Smooth muscle cell (in vitro differentiated cells): Measurements from ENCODE around the gene CFAP221. TPM values are rescaled to one million over a fixed set of nuclear protein-coding genes. Genes with fewer than 3 reads are reported as not detected.

Source experiments
- DNase-seq: peaks from one replicate; lab custom pipeline; 2025; ENCODE audit not compliant: unreplicated experiment; lab: John Stamatoyannopoulos, UW
- H2AFZ ChIP-seq: fragments of 200-600 bp; sonication (generic); 2 replicates; pipeline ENCODE4 v1.6.0; 2016; ENCODE audit warnings: antibody characterized with exemption, low read depth, mild to moderate bottlenecking
- H3F3A ChIP-seq: fragments of 200-600 bp; sonication (generic); 2 replicates; pipeline ENCODE4 v1.6.0; 2017; ENCODE audit warnings: antibody characterized with exemption, low read depth
- H3K27ac ChIP-seq: fragments of 200-600 bp; sonication (generic); 2 replicates; pipeline ENCODE4 v1.5.1; 2016; ENCODE audit warnings: low read depth, mild to moderate bottlenecking
- H3K27me3 ChIP-seq: fragments of 200-600 bp; sonication (generic); 2 replicates; pipeline ENCODE4 v1.6.1; 2016; ENCODE audit warnings: low read depth, mild to moderate bottlenecking
- H3K36me3 ChIP-seq: fragments of 200-600 bp; sonication (generic); 2 replicates; pipeline ENCODE4 v1.5.1; 2016; ENCODE audit warnings: low read depth
- H3K4me1 ChIP-seq: fragments of 200-600 bp; sonication (generic); 2 replicates; pipeline ENCODE4 v1.5.1; 2016; ENCODE audit warnings: low read depth
- H3K4me2 ChIP-seq: fragments of 200-600 bp; sonication (generic); 2 replicates; pipeline ENCODE4 v1.6.0; 2016; ENCODE audit warnings: mild to moderate bottlenecking
- H3K4me3 ChIP-seq: fragments of 200-600 bp; sonication (generic); 2 replicates; pipeline ENCODE4 v1.5.1; 2016; ENCODE audit warnings: mild to moderate bottlenecking
- H3K79me2 ChIP-seq: fragments of 200-600 bp; sonication (generic); 2 replicates; pipeline ENCODE4 v1.6.0; 2016; ENCODE audit warnings: low read depth, mild to moderate bottlenecking
- H3K9ac ChIP-seq: fragments of 200-600 bp; sonication (generic); 2 replicates; pipeline ENCODE4 v1.6.0; 2016; ENCODE audit warnings: low read depth
- H3K9me3 ChIP-seq: fragments of 200-600 bp; sonication (generic); replicated peaks from 2 replicates; pipeline ENCODE4 v1.5.1; 2016; ENCODE audit warnings: low read depth
- H4K20me1 ChIP-seq: fragments of 200-600 bp; sonication (generic); 2 replicates; pipeline ENCODE4 v1.6.0; 2016; ENCODE audit warnings: low read depth
- CTCF ChIP-seq: fragments of 200-600 bp; sonication (generic); IDR thresholded peaks from 2 replicates; pipeline ENCODE4 v1.5.1; 2017; ENCODE audit warnings: borderline replicate concordance, mild to moderate bottlenecking, antibody characterized with exemption; ENCODE audit not compliant: insufficient read depth, poor library complexity, severe bottlenecking
- WGBS: methylation state at CpG from one replicate; pipeline ENCODE4 v1.1.7; 2016; ENCODE audit warnings: low lambda C conversion rate; 5-methylcytosine and 5-hydroxymethylcytosine counted together
- polyA plus RNA-seq: library from polyadenylated mRNA; unstranded; fragments of >200 nt; fragmentation: Nextera tagmentation; extraction: Ambion mirVana; gene quantifications from 2 replicates; pipeline ENCODE4 v1.2.1, GENCODE V29; 2016
- total RNA-seq: library from RNA; depleted of rRNA; stranded (reverse); fragments of >200 nt; gene quantifications from 2 replicates; pipeline ENCODE4 v1.2.3, GENCODE V29; 2014

Gene CFAP221
- total and polyA plus RNA-seq, 2 experiments from 2014 or later, result 0.17 to 0.31 TPM

GRCh38 chr2:119679846-119680245, 135.6 kb downstream of the CFAP221 start:
- H3K36me3 ChIP-seq, result no peaks in the 10 kb centered on the region
- peak overlapping the region; percentile 5 for H3K9ac ChIP-seq
- peaks cover 5% of the 10 kb centered on the region for H4K20me1 ChIP-seq
- no peak for TF ChIP-seq CTCF
- no peak overlapping the region for H2AFZ ChIP-seq
- WGBS, result 87% methylated on average over 2 of the region's 2 CpGs
- peak overlapping the region; percentile 98 for H3K4me2 ChIP-seq
- no peaks in the 10 kb centered on the region for H3F3A ChIP-seq
- H3K9me3 ChIP-seq, result no peaks in the 10 kb centered on the region
- DNase-seq, result no peak
- peaks cover 6% of the 10 kb centered on the region for H3K4me1 ChIP-seq
- H3K27me3 ChIP-seq, result no peaks in the 10 kb centered on the region
- H3K27ac ChIP-seq, result no peak overlapping the region
- H3K79me2 ChIP-seq, result peaks cover 4% of the 10 kb centered on the region
- H3K4me3 ChIP-seq, result peak overlapping the region; percentile 61

- Histone ChIP-seq H3K27ac (no peak overlapping the region), H3K9ac (no peak overlapping the region), H3K4me3 (peak overlapping the region; percentile 61), H4K20me1 (peaks cover 5% of the 10 kb centered on the region), H3K4me2 (no peak overlapping the region), H3K9me3 (no peaks in the 10 kb centered on the region), H3K4me1 (peaks cover 6% of the 10 kb centered on the region), H3K36me3 (no peaks in the 10 kb centered on the region), H2AFZ (no peak overlapping the region), H3K79me2 (peaks cover 4% of the 10 kb centered on the region), H3F3A (no peaks in the 10 kb centered on the region), H3K27me3 (no peaks in the 10 kb centered on the region)
- DNase-seq, result no peak
- WGBS, result 98% methylated on average over 13 of the region's 13 CpGs
- TF ChIP-seq CTCF, result no peak
Measured at GRCh38 chr2:119680457-119681202, 136.4 kb downstream of the CFAP221 start.

GRCh38 chr2:119681203-119681867, 137.1 kb downstream of the CFAP221 start:
- TF ChIP-seq CTCF, result no peak
- Histone ChIP-seq H3K27ac (no peak overlapping the region), H2AFZ (no peak overlapping the region), H3K27me3 (no peaks in the 10 kb centered on the region), H4K20me1 (peaks cover 5% of the 10 kb centered on the region), H3K4me2 (no peak overlapping the region), H3K4me1 (peaks cover 6% of the 10 kb centered on the region), H3F3A (no peaks in the 10 kb centered on the region), H3K4me3 (no peak overlapping the region), H3K79me2 (peaks cover 4% of the 10 kb centered on the region), H3K9ac (no peak overlapping the region), H3K36me3 (no peaks in the 10 kb centered on the region), H3K9me3 (no peaks in the 10 kb centered on the region)
- DNase-seq, result no peak
- WGBS, result 95% methylated on average over 25 of the region's 25 CpGs
